CD4-positive, alpha-beta T cell treated with Interleukin-4 for 4 hours (primary cell): ENCODE results near the gene SLC26A9.
"Not testable (repeated sequence)": the region's sequence is repeated elsewhere in the genome, so short reads cannot be mapped to it uniquely, and the experiment has no call there.

Source experiments
- DNase-seq: peaks from one replicate; pipeline ENCODE4 v3.0.0-alpha.2; 2020

Gene SLC26A9

GRCh38 chr1:205889706-205890105 is 53.5 kb downstream of the SLC26A9 start:
- not testable (repeated sequence) for DNase-seq

- not testable (repeated sequence) for DNase-seq
Measured at GRCh38 chr1:205889006-205889405, 54.2 kb downstream of the SLC26A9 start.

- no peak for DNase-seq
Measured at GRCh38 chr1:205883792-205884191, 59.5 kb downstream of the SLC26A9 start.

GRCh38 chr1:205880923-205881322 is 62.3 kb downstream of the SLC26A9 start:
- DNase-seq, result no peak

- DNase-seq, result no peak
Measured at GRCh38 chr1:205879974-205880373, 63.3 kb downstream of the SLC26A9 start.

GRCh38 chr1:205878026-205878425 is 65.2 kb downstream of the SLC26A9 start:
- DNase-seq, result no peak

GRCh38 chr1:205873148-205873547 is 70.1 kb downstream of the SLC26A9 start:
- DNase-seq, result not testable (repeated sequence)

GRCh38 chr1:205870236-205870635 is 73.0 kb downstream of the SLC26A9 start:
- DNase-seq, result no peak
